ENCODE data around the gene ACYP2.
"Not testable (repeated sequence)": the region's sequence is repeated elsewhere in the genome, so short reads cannot be mapped to it uniquely, and the experiment has no call there.

The ACYP2 gene

DNA sequence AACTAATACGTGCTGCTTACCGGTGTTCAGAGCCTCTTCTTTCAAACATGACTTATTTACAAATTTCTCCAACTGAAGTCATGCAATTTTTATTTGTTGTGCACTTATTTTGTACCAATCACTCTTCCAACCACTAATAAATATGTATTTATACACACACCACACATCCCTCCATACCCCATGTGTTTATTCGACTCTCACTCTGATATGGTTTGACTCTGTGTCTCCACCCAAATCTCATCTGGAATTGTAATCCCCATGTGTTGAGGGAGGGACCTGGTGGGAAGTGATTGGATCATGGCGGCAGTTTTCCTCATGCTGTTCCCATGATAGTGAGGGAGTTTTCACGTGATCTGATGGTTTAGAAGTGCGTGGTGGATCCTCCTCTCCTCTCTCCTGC, 49.5 kb upstream of the ACYP2 start:
- no peak for TF ChIP-seq ZNF311 (tag by site-specific recombination; IDR thresholded peaks at IDR 0.05; ENCODE audit: borderline replicate concordance)
- no peak for TF ChIP-seq TRIM28 (IDR thresholded peaks at IDR 0.05; ENCODE audit: borderline replicate concordance, low read length)
- no peak for TF ChIP-seq BCL6B (tag by site-specific recombination; IDR thresholded peaks at IDR 0.05)
- TF ChIP-seq, protein P1, sequence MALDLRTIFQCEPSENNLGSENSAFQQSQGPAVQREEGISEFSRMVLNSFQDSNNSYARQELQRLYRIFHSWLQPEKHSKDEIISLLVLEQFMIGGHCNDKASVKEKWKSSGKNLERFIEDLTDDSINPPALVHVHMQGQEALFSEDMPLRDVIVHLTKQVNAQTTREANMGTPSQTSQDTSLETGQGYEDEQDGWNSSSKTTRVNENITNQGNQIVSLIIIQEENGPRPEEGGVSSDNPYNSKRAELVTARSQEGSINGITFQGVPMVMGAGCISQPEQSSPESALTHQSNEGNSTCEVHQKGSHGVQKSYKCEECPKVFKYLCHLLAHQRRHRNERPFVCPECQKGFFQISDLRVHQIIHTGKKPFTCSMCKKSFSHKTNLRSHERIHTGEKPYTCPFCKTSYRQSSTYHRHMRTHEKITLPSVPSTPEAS (tag by site-specific recombination; IDR thresholded peaks at IDR 0.05): no peak
- TF ChIP-seq SALL2 (tag by site-specific recombination; IDR thresholded peaks at IDR 0.05; ENCODE audit: borderline replicate concordance): no peak
- H3K4me3 ChIP-seq (ENCODE audit: low read depth, low read length): no peak overlapping the region
- no peaks in the 10 kb centered on the region for H3K4me1 ChIP-seq (ENCODE audit: control insufficient read depth, insufficient read depth, low read length)
- no peaks in the 10 kb centered on the region for H3K36me3 ChIP-seq (ENCODE audit: control insufficient read depth in 2 of 2, insufficient read depth in 1 of 2, low read length in 2 of 2)
- CTCF ChIA-PET: no interaction called here
- POLR2A ChIA-PET: no interaction called here
- H3K27ac ChIP-seq (ENCODE audit: extremely low read depth, low read depth, low read length): no peak overlapping the region
- H3K9me3 ChIP-seq (ENCODE audit: control insufficient read depth, insufficient read depth, low read depth, low read length): no peaks in the 10 kb centered on the region

DNA sequence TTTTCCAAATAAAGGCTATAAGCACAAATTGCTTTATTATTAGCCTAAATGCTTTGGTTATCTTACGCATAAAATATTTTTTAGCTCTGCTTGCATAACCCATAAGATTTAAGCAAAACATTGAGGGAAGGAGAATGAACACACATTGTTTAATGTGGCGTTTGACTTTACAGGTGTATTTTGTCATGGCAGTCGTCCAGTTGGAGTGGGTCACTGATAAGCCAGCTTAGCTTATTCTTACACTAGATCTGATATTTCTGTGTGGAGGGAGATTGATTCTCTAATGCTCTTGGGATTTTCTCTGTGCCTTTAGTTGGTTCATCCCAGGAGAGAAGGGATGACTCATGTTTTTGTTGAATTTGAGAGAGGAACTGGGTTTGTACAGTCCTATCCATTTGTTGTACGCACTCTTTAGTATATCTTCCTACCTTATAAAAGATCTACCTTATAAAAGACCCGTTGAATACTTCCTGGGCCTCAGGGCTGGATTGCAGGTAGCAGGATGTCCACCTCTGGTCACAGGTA, 47.5 kb upstream of the ACYP2 start:
- Histone ChIP-seq H3K9me3 (ENCODE audit: control insufficient read depth, insufficient read depth, low read depth, low read length) (no peaks in the 10 kb centered on the region), H3K4me3 (ENCODE audit: low read depth, low read length) (no peak overlapping the region), H3K36me3 (ENCODE audit: control insufficient read depth in 2 of 2, insufficient read depth in 1 of 2, low read length in 2 of 2) (no peaks in the 10 kb centered on the region), H3K27ac (ENCODE audit: extremely low read depth, low read depth, low read length) (no peak overlapping the region), H3K4me1 (ENCODE audit: control insufficient read depth, insufficient read depth, low read length) (no peaks in the 10 kb centered on the region)
- ChIA-PET POLR2A (no interaction called here), CTCF (no interaction called here)
- no peak for TF ChIP-seq ZNF530 (tag by site-specific recombination; IDR thresholded peaks at IDR 0.05; ENCODE audit: low read depth)
- TF ChIP-seq BCL11A (tag by site-specific recombination; IDR thresholded peaks at IDR 0.05; ENCODE audit: low read depth): no peak
- no peak for TF ChIP-seq PBX3 (CRISPR knock-in tag; IDR thresholded peaks at IDR 0.05)
- peak; percentile 62; the same call in 1 of the 2 replicates for TF ChIP-seq PRDM10 (tag by site-specific recombination; IDR thresholded peaks at IDR 0.05)

GRCh38 chr2:54072483-54072882, 42.9 kb upstream of the ACYP2 start:
- H3K36me3 ChIP-seq (ENCODE audit: control insufficient read depth in 2 of 2, insufficient read depth in 1 of 2, low read length in 2 of 2); H3K4me3 ChIP-seq (ENCODE audit: low read depth, low read length); CTCF ChIA-PET; H3K9me3 ChIP-seq (ENCODE audit: control insufficient read depth, insufficient read depth, low read depth, low read length); H3K4me1 ChIP-seq (ENCODE audit: control insufficient read depth, insufficient read depth, low read length); H3K27ac ChIP-seq (ENCODE audit: extremely low read depth, low read depth, low read length): not testable (repeated sequence)
- POLR2A ChIA-PET: interaction anchor here (0.7 kb wide), 1 partner anchor 61 kb away, joined by 3 read pairs; no protein-coding TSS in a partner anchor

DNA sequence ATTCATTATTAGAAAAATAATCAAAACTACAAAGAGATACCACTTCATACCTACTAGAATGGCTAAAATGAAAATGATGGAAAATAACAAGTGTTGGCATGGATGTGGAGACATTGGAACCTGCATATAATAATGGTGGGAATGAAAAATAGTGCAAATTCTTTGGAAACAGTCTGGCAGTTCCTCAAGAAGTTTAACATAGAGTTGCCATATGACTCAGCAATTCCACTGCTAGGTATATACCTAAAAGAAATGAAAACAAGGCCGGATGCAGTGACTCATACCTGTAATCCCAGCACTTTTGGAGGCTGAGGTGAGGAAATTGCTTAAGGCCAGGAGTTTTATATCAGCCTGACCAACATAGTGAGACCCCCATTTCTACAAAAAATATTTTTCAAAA, 41.6 kb upstream of the ACYP2 start:
- Histone ChIP-seq H3K4me1 (ENCODE audit: control insufficient read depth, insufficient read depth, low read length) (no peaks in the 10 kb centered on the region), H3K27ac (ENCODE audit: extremely low read depth, low read depth, low read length) (no peak overlapping the region), H3K9me3 (ENCODE audit: control insufficient read depth, insufficient read depth, low read depth, low read length) (no peaks in the 10 kb centered on the region), H3K4me3 (ENCODE audit: low read depth, low read length) (no peak overlapping the region), H3K36me3 (ENCODE audit: control insufficient read depth in 2 of 2, insufficient read depth in 1 of 2, low read length in 2 of 2) (no peaks in the 10 kb centered on the region)
- ChIA-PET CTCF (no interaction called here), POLR2A (no interaction called here)
- TF ChIP-seq SALL2 (tag by site-specific recombination; IDR thresholded peaks at IDR 0.05; ENCODE audit: borderline replicate concordance): no peak
- no peak for TF ChIP-seq SP2 (tag by site-specific recombination; IDR thresholded peaks at IDR 0.05)
- no peak for TF ChIP-seq ZNF324 (tag by site-specific recombination; IDR thresholded peaks at IDR 0.05)
- no peak for TF ChIP-seq SP3 (tag by site-specific recombination; IDR thresholded peaks at IDR 0.05)
- no peak for TF ChIP-seq ZNF513 (tag by site-specific recombination; IDR thresholded peaks at IDR 0.05)
- TF ChIP-seq ZNF621 (tag by site-specific recombination; IDR thresholded peaks at IDR 0.05): no peak

Measured in HEK293 (cell line).